Skeletal muscle tissue (tissue), 4 donors: ENCODE measurements around the gene SCUBE2. TPM values are rescaled to one million over a fixed set of nuclear protein-coding genes. Genes with fewer than 3 reads are reported as not detected.
"Not testable (repeated sequence)": the region's sequence is repeated elsewhere in the genome, so short reads cannot be mapped to it uniquely, and the experiment has no call there.

Source experiments
- H3K27ac ChIP-seq: one replicate; pipeline ENCODE4 v1.7.0; 2013; ENCODE audit warnings: mild to moderate bottlenecking, low read depth, low read length, inconsistent platforms
- H3K27me3 ChIP-seq, 3 donors: one replicate each; pipeline ENCODE4 v1.7.0; 2013; ENCODE audit warnings: low read length in 3 of 3; ENCODE audit not compliant: control insufficient read depth in 3 of 3, insufficient read depth in 3 of 3
- H3K36me3 ChIP-seq, 3 donors: one replicate each; pipeline ENCODE4 v1.7.0; 2013; ENCODE audit warnings: low read length in 3 of 3; ENCODE audit not compliant: control insufficient read depth in 3 of 3, insufficient read depth in 3 of 3
- H3K4me1 ChIP-seq, 3 donors: one replicate each; pipeline ENCODE4 v1.7.0; 2013; ENCODE audit warnings: low read length in 3 of 3, mild to moderate bottlenecking in 3 of 3; ENCODE audit not compliant: control insufficient read depth in 3 of 3, insufficient read depth in 3 of 3
- H3K4me3 ChIP-seq, 3 donors: one replicate each; pipeline ENCODE4 v1.7.0; 2013; ENCODE audit warnings: low read length in 3 of 3
- H3K9ac ChIP-seq, 3 donors: one replicate each; pipeline ENCODE4 v1.7.0; 2013; ENCODE audit warnings: low read length in 3 of 3, mild to moderate bottlenecking in 3 of 3, moderate library complexity in 2 of 3, low read depth in 1 of 3
- H3K9me3 ChIP-seq, 3 donors: one replicate each; pipeline ENCODE4 v1.7.0; 2013; ENCODE audit warnings: low read length in 3 of 3; ENCODE audit not compliant: control insufficient read depth in 3 of 3
- total RNA-seq: library from RNA; depleted of rRNA; stranded (reverse); fragments of >200 nt; gene quantifications from one replicate; pipeline ENCODE4 v1.2.3, GENCODE V29; 2014
- donor health status: Osteomylitis.

The SCUBE2 gene
- total RNA-seq, 1 donor from 2014 or later, result 37.1 TPM

DNA sequence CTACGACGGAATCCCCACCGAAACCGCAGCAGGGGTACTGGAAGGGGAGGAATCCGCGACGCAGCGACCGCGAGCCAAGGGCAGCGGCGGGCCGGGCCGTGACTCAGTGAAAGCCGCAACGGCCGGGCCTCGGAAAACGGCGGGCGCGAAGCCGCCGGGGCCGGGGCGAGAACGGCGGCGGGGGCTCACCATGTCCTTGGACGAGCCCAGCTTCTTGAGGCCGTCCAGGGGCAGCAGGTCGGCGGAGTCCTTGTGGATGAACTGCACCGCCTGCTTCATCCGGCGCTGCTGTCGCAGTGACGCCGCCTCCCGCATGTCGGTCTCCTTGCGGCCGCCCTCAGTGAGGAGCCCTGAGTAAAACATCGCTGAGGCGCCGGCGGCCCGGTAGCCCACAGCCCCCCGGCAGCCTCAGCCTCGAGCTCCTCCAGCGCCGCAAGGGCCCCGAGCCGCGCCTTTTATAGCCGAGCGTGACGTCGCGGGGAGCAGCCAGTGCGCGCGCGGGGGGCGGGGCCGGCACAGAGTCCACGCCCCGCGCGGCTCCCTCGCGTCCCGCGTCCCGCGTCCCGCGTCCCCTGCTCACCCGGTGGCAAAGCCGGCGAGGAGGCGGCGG is 87.7 kb downstream of the SCUBE2 start, which contains the start of gene NRIP3:
NRIP3 (minus strand) TSS at position 429 of the 610 bp plus-strand sequence; CDS start at position 363, 66 bp downstream.
- H3K4me1 ChIP-seq, result peaks cover 8 to 13% (median 12%) of the 10 kb centered on the region in 3 donors
- peak within 1 kb of the TSS; percentile 3 to 35 (median 27) for H3K9ac ChIP-seq
- H3K4me3 ChIP-seq, result peak within 1 kb of the TSS; percentile 49 to 59 (median 59)
- H3K27ac ChIP-seq, result no peak within 1 kb of the TSS
- H3K9me3 ChIP-seq, result no peaks in the 10 kb centered on the region
- H3K27me3 ChIP-seq, result peaks cover 13 to 33% (median 29%) of the 10 kb centered on the region in 3 donors
- no peaks in the 10 kb centered on the region for H3K36me3 ChIP-seq

DNA sequence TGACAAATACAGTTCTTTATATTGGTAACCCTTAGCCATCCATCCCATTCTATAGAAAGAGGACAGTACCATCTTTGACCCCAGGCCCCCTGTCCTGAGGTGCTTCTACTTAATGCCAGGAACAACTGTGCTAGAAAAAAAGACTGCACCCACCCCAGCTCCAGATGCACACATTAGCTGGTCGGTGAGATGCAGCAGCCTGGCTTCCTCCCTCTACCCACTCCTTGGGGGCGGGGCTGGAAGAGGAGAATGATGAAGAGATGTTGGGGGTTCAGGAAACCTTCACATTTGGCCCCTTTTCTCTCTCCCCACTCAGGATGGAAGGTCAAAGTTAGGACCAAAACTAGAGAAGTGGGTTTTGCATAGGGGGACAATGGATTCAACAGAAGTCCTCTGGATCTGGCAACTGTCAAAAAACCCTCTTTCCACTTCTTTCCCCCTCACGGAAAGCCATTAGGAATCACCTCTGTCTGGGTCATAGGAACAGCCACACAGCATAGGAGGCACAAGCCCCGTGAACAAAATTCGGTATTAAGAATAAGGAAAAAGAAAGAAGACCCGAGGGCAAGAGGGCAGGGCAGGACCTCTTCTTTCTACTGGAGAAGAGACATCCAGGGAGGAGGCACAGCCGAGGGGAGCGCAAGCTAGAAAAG is 88.4 kb downstream of the SCUBE2 start:
- Histone ChIP-seq H3K36me3 (no peaks in the 10 kb centered on the region), H3K4me3 (peak overlapping the region; percentile 49 to 59 (median 59)), H3K9me3 (no peaks in the 10 kb centered on the region), H3K27me3 (peaks cover 13 to 38% (median 29%) of the 10 kb centered on the region in 3 donors), H3K4me1 (peaks cover 8 to 13% (median 12%) of the 10 kb centered on the region in 3 donors), H3K27ac (no peak overlapping the region), H3K9ac (peak overlapping the region; percentile 3 to 35 (median 27))

DNA sequence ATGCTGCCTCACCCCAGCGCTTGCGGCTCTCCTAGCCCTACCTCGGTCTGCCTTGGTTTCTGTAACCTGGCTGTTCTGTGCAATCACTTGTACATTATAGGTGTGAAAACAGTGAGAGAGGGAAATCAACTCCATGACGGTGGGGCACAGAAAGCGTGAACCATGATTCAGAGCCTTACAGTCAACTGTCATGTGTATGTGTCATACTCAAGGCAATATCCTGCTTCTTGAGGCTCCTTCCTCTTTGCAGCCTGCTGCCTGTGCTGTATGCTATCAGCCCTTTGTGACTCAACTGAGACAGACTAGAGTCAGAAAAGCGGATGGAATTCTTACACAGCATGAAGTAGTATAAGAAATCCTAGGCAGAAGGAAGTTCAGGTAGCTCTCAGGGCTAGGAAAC is 89.7 kb downstream of the SCUBE2 start:
- H3K36me3 ChIP-seq, result no peaks in the 10 kb centered on the region
- no peaks in the 10 kb centered on the region for H3K9me3 ChIP-seq
- H3K9ac ChIP-seq, result no peak overlapping the region
- peaks cover 8 to 13% (median 12%) of the 10 kb centered on the region in 3 donors for H3K4me1 ChIP-seq
- H3K27ac ChIP-seq, result no peak overlapping the region
- H3K27me3 ChIP-seq, result peaks cover 13 to 40% (median 37%) of the 10 kb centered on the region in 3 donors
- no peak overlapping the region for H3K4me3 ChIP-seq

DNA sequence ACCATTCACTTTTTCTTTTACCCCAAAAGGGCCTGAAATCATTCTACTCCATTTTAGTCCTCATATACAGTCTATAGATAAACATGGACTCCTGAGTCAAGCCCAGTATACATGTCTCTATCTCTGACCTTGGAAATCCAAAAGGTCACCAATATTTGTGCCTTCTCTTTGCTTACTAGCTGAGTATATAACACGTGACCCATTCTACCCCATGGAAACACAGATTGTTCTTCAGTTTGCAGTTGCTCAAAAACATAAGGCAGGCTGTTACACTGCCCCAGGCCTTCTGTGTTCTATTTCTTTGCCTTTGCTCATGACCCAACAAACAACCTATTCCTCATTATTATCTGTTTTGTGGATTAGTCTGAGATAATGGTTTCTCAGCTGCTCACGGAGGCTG is 93.4 kb downstream of the SCUBE2 start:
- Histone ChIP-seq H3K9ac (no peak overlapping the region), H3K27me3 (peaks cover 7 to 32% (median 29%) of the 10 kb centered on the region in 3 donors), H3K27ac (no peak overlapping the region), H3K4me1 (peaks cover 0 to 2% (median under 1%) of the 10 kb centered on the region in 3 donors), H3K36me3 (no peaks in the 10 kb centered on the region), H3K9me3 (no peaks in the 10 kb centered on the region), H3K4me3 (no peak overlapping the region)

DNA sequence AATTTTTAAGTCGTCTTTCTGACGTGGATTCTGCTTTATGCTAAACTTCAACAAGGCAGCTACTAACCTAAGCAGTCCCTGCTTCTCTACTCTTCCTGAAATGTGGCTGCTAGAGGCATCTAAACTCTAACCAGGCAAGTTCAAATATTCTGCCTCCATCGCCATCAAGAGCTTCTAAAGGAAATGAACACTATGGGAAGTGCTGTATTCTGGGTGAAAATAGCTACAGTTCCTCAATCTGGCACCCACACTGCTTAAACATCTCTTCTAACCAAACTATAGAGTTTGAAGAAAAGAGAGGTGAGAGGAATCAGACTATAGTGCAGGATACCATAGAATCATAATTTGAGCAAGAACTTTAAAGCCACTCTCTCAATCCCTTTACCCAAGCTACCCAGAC is 93.9 kb downstream of the SCUBE2 start:
- peaks cover 4 to 28% (median 25%) of the 10 kb centered on the region in 3 donors for H3K27me3 ChIP-seq
- no peaks in the 10 kb centered on the region for H3K4me1 ChIP-seq
- no peak overlapping the region for H3K27ac ChIP-seq
- H3K9me3 ChIP-seq, result no peaks in the 10 kb centered on the region
- no peak overlapping the region for H3K4me3 ChIP-seq
- H3K36me3 ChIP-seq, result no peaks in the 10 kb centered on the region
- no peak overlapping the region for H3K9ac ChIP-seq

DNA sequence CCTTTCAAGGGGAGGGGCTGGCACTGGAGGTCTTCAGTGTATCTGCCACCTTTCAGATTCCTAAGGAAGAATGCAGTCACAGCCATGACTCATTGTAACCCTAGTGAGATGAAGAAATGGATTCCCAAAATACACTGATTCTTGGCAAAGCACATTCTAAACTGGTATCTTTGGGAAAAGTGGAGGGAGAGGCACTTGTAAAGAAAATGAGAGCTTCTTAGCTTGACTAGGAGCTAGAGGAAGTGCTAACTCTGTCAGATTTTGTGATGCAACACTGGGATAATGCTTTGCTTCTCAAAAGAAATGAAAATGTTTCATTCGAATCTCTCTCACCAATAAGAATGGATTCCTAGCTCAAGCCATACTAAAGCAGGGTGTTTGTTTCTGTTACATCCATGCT is 101.9 kb downstream of the SCUBE2 start:
- no peak overlapping the region for H3K4me3 ChIP-seq
- no peaks in the 10 kb centered on the region for H3K27me3 ChIP-seq
- H3K9me3 ChIP-seq, result no peaks in the 10 kb centered on the region
- H3K27ac ChIP-seq, result no peak overlapping the region
- H3K4me1 ChIP-seq, result no peaks in the 10 kb centered on the region
- no peaks in the 10 kb centered on the region for H3K36me3 ChIP-seq
- no peak overlapping the region for H3K9ac ChIP-seq

DNA sequence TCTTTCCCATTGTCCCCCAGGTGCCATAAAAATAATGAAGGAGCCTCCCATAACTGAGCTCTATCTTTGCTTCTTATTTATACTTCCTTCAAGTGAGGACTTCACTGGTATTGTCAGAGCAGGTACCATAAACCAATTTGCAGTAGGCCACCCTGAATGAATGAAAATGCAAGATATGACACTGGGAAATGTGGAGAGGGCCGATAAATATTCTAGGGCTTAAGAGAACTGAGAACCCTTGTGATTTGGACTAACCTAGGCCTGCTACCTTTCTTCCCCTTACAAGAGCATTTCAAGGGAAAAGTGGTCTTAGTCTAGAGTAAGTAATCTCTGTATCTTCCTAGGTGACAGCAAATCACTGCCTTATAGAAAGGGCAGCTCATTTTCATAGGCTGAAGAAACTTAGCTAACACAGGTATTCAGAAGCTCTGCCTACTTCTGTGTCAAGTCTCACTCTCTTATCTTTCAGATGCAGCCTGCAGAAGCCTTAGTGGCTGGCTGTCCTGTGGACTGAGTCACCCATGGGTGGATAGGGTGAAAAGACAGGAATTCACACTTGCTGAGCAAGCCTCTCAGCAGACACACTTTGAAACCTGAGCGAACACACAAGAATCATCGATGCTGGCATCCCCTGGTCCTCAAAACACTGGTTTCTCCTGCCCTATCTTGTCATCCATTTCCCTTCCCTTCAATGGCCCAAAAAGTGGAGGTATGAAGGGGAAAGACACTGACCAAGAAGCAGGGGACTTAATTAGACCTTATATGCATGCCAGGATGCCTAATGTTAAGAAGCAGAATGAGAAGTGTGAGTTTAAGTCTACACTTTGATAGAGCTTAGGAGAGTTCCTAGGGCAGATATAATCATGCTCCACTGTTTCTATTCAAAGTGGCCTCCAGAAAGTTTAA is 102.8 kb downstream of the SCUBE2 start:
- H3K4me3 ChIP-seq, result no peak overlapping the region
- no peaks in the 10 kb centered on the region for H3K4me1 ChIP-seq
- no peak overlapping the region for H3K27ac ChIP-seq
- H3K27me3 ChIP-seq, result no peaks in the 10 kb centered on the region
- H3K36me3 ChIP-seq, result no peaks in the 10 kb centered on the region
- H3K9ac ChIP-seq, result no peak overlapping the region
- no peaks in the 10 kb centered on the region for H3K9me3 ChIP-seq

DNA sequence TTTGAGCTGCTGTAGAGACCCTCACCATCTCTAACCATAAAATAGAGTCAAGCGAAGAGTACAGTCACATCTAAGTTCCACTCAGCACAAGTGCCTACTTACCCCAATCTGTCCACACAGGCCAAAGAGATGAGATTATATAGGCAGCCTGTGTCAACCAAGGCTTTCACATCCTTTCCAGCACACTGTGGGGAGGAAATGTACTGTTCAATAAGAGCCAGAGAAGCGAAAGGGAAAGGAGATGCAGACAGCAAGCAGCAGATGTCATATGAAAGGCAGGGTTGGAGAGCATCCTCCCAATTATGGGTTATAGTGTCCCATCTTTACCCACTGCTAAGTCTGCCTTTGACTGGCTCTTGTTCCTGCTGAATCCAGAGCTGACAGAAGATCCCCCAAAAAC is 104.0 kb downstream of the SCUBE2 start:
- no peak overlapping the region for H3K4me3 ChIP-seq
- H3K27ac ChIP-seq, result no peak overlapping the region
- no peaks in the 10 kb centered on the region for H3K36me3 ChIP-seq
- no peaks in the 10 kb centered on the region for H3K9me3 ChIP-seq
- H3K27me3 ChIP-seq, result no peaks in the 10 kb centered on the region
- H3K4me1 ChIP-seq, result no peaks in the 10 kb centered on the region
- no peak overlapping the region for H3K9ac ChIP-seq

DNA sequence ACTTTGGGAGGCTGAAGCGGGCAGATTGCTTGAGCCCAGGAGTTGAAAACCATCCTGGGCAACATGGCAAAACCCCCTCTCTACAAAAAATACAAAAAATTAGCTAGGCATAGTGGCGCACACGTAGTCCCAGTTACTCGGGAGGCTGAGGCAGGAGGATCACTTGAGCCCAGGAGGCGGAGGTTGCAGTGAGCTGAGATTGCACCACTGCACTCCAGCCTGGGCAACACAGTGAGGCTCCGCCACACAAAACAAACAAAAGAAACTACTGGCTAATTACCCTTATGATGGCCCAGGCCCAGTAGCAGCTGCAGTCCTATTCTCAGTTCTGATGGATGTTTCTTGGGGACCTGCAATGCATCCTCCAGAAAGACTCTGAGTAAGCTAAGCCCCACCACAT is 104.6 kb downstream of the SCUBE2 start:
- H3K9me3 ChIP-seq, H3K9ac ChIP-seq, H3K4me1 ChIP-seq, H3K4me3 ChIP-seq, H3K36me3 ChIP-seq, H3K27ac ChIP-seq, H3K27me3 ChIP-seq: not testable (repeated sequence)
